Retinal pigment epithelial cell (primary cell): ENCODE data around the gene C17orf78.

ENCODE experiments used
- DNase-seq: peaks from one replicate; pipeline ENCODE4 v3.0.0-alpha.2; 2010; ENCODE audit warnings: low read depth
- H3K4me3 ChIP-seq: 2 replicates; pipeline ENCODE4 v1.5.1; 2011; ENCODE audit warnings: mild to moderate bottlenecking, low read length, control low read depth, moderate library complexity
- TF ChIP-seq, protein P1 (sequence below): conservative IDR thresholded peaks from 2 replicates; pipeline ENCODE4 v1.5.1; 2011; ENCODE audit warnings: low read depth, low read length, control low read depth, inconsistent platforms

C17orf78 gene

DNA sequence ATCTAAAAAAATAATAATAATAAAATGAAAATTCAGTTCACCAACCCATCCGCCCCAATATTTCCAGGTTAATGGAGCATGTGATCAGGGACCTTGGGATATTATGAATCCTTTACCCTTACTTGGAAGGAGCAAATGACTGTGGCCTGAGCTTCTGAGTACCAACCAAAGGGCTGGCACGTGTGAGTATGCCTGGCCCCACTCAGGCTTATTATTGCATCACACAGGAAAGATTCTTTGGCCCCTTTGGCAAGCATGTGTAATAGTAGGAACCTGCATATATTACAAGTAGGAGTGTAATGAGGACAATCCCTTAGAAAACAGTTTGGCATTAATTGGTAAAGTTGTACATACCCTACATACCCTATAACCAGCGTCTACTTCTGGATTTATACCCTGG, 7.2 kb upstream of the C17orf78 start:
- TF ChIP-seq, protein P1, sequence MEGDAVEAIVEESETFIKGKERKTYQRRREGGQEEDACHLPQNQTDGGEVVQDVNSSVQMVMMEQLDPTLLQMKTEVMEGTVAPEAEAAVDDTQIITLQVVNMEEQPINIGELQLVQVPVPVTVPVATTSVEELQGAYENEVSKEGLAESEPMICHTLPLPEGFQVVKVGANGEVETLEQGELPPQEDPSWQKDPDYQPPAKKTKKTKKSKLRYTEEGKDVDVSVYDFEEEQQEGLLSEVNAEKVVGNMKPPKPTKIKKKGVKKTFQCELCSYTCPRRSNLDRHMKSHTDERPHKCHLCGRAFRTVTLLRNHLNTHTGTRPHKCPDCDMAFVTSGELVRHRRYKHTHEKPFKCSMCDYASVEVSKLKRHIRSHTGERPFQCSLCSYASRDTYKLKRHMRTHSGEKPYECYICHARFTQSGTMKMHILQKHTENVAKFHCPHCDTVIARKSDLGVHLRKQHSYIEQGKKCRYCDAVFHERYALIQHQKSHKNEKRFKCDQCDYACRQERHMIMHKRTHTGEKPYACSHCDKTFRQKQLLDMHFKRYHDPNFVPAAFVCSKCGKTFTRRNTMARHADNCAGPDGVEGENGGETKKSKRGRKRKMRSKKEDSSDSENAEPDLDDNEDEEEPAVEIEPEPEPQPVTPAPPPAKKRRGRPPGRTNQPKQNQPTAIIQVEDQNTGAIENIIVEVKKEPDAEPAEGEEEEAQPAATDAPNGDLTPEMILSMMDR, result no peak
- no peak for DNase-seq
- H3K4me3 ChIP-seq, result no peak overlapping the region

DNA sequence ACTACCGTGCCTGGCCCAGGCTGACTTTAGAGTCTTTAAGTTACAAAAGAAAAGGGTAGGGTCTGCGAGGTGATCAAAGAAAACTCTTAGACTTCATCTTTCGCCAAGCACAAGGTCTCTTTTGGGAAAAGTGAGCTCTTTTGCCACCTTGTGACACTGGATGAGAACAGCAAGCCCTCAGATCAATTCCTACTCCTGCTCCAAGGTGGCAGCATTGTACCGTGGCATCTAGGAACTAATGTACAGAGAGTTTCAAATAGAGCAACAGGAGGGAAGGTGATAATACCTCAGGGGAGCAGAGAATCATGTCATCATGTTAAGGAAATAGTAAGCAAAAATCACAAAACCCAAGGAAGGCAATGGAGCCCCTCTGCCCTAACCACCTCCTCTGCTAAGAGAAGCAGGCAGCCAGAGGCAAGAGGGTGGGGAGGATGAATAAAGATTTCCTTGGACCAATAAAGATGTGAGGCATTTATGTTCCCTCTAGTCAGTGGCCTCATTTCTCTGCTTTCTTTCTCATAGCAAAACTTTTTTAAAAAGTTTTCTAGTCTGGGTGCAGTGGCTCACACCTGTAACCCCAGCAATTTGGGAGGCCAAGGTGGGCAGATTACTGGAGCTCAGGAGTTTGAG, 2.1 kb upstream of the C17orf78 start:
- H3K4me3 ChIP-seq, result no peak overlapping the region
- TF ChIP-seq, protein P1, result peak; percentile 100
- peak; percentile 55 for DNase-seq

DNA sequence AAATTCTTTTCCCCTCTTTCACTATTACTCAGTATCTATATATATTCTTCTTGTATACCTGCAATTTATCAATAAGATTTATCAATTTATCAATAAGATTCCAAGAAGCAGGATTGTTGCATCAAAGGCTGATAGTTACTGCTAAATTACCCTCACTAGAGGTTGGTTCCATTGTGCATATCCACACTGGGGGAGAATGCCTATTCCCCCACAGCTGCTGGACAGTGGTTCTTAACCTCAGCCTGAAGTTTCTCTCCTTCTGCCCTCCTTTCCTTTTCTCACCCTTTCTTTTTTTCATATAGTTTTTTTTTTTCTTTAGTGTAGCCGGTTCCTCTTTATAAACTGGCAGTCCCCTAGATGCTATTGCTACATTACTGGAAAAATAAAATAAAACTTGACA, 6.3 kb downstream of the C17orf78 start:
- TF ChIP-seq, protein P1, result no peak
- no peak for DNase-seq
- no peak overlapping the region for H3K4me3 ChIP-seq

DNA sequence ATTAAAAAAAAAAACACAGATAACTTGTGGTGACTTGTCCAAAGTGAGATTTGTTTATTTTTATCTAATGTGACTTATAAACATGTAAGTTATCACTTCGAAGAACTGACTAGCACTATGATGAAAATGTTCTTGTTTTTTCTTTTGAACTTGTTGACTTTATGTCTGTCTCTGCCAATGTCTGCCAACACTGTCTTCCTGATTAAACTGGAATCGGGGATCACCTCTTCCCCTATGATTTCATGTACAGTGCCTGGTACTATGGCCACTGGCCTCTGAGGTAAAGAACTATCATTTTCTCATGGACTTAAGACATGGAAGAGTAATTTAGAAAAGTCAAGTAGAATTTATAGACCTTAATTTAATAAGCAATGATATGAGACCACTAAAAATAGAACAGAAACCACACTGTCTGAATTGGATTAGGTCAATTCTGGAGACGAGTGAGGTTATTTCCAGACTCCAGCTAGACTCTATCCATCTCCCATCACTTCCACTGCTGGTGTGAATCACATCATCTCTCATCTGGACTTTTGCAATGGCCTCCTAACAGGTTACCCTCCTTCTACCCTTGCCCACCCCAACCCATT, 8.9 kb downstream of the C17orf78 start:
- no peak overlapping the region for H3K4me3 ChIP-seq
- DNase-seq, result no peak
- TF ChIP-seq, protein P1, result no peak

DNA sequence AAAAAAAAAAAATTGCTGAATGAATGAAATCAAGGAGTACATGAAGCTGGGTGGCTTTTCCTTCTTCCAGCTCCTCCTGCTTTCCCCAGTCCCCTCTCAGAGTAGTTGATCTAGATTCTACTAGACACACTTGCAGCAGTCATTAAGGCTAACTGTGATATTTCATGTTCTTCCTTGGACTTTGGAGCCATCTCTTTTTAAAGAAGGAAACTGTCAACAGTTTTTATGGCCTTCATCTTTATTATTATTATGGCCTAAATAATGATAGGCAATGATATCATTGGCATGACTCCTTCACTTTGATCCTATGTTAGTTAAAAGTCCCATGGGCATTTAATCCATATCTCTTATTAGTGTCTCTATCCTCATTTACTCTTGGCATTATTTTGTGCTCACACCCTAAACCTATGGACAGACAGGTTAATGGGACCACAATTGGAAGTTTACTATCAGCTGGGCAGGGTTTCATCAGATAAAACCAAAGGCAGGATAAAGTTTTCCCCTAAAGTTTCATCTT, 9.7 kb downstream of the C17orf78 start:
- H3K4me3 ChIP-seq, result no peak overlapping the region
- TF ChIP-seq, protein P1, result no peak
- no peak for DNase-seq

DNA sequence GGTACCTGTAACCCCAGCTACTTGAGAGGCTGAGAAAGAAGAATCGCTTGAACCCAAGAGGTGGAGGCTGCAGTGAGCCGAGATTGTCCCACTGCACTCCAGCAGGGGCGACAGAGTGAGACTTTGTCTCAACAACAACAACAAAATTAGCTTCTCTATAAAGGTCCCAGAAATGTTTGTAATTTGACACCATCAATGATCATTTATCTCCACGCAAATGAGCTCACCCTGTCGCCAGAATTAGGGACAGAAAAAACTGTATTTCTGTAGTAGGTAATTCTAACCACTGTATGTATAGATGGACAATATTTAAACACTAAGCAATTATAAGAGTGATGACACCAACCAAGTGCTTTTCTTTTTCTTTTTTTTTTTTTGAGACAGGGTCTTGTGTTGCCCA, 10.7 kb downstream of the C17orf78 start:
- no peak overlapping the region for H3K4me3 ChIP-seq
- no peak for DNase-seq
- TF ChIP-seq, protein P1, result no peak

DNA sequence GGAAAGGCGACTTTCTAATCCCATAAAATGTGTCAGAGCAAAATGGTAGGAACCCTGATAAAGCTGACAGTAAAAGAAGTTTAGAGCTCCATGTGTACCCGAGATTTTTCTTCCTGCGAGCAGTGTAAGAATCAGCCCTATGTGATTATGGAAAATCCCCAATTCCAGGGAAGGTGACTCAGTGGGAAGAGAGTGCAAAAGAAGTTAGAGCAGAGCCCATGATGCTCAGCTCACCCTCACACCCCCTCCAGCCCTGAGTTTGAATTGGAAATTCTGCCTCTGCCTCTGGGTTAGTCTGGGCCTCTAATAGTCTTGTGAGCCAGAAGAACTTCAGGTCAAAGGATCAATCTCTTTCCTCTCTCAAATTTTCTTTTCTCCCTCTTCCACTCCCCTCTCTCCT, 12.5 kb downstream of the C17orf78 start:
- no peak for DNase-seq
- H3K4me3 ChIP-seq, result no peak overlapping the region
- TF ChIP-seq, protein P1, result no peak
